Panc1 (cell line): Measurements from ENCODE around the gene WDR64. TPM values are rescaled to one million over a fixed set of nuclear protein-coding genes. Genes with fewer than 3 reads are reported as not detected.

Source experiments
- ATAC-seq: fragments of 200-7000 bp; cut with Tn5 transposase; 2 replicates; pipeline ENCODE4 v1.9.1; 2020; ENCODE audit warnings: mild to moderate bottlenecking, moderate library complexity
- BruUV-seq: library from RNA; stranded (reverse); fragments of 400-500 nt; replicated peaks from 2 replicates; lab custom pipeline; 2021; lab: Mats Ljungman, UMichigan
- CTCF ChIA-PET: fragments of 300-600 bp; sonication (Branson Sonifier 250); formaldehyde crosslinking; loops from one replicate; lab custom pipeline; 2022; ENCODE audit warnings: antibody characterized with exemption; lab: Charles Lee
- POLR2A ChIA-PET: fragments of 300-600 bp; sonication (Branson Sonifier 250); formaldehyde crosslinking; loops from one replicate; lab custom pipeline; 2022; ENCODE audit warnings: antibody characterized with exemption; lab: Charles Lee
- DNase-seq: peaks from one replicate; pipeline ENCODE4 v3.0.0-alpha.2; 2010; ENCODE audit warnings: low read depth, low spot score
- H3K27ac ChIP-seq: 2 replicates; pipeline ENCODE4 v1.5.1; 2011; ENCODE audit warnings: mild to moderate bottlenecking, low read length, inconsistent platforms
- H3K27me3 ChIP-seq: fragments of 200-500 bp; sonication (Bioruptor generic); 2 replicates; pipeline ENCODE4 v1.6.0; 2014; ENCODE audit warnings: low read length, inconsistent platforms; ENCODE audit not compliant: control insufficient read depth, insufficient read depth
- H3K36me3 ChIP-seq: fragments of 200-500 bp; sonication (Bioruptor generic); 2 replicates; pipeline ENCODE4 v1.5.1; 2014; ENCODE audit warnings: inconsistent platforms, mild to moderate bottlenecking, low read length, moderate library complexity; ENCODE audit not compliant: control insufficient read depth, insufficient read depth
- H3K4me1 ChIP-seq: 2 replicates; pipeline ENCODE4 v1.5.1; 2011; ENCODE audit warnings: inconsistent platforms, mild to moderate bottlenecking, low read length, moderate library complexity; ENCODE audit not compliant: control insufficient read depth, insufficient read depth
- H3K4me3 ChIP-seq, 2 experiments: 2 replicates each; pipeline ENCODE4 v1.5.1; 2011 to 2012; ENCODE audit warnings: low read depth in 2 of 2, low read length in 2 of 2, mild to moderate bottlenecking in 2 of 2, inconsistent platforms in 1 of 2, moderate library complexity in 1 of 2
- H3K9me3 ChIP-seq: fragments of 200-500 bp; sonication (Bioruptor generic); 2 replicates; pipeline ENCODE4 v1.5.1; 2014; ENCODE audit warnings: low read depth, mild to moderate bottlenecking, inconsistent platforms, low read length, moderate library complexity; ENCODE audit not compliant: control insufficient read depth, insufficient read depth
- POLR2AphosphoS5 ChIP-seq: IDR thresholded peaks from 2 replicates; pipeline ENCODE4 v1.6.1; 2012; ENCODE audit warnings: mild to moderate bottlenecking, low read depth, low read length, moderate library complexity
- SIN3A ChIP-seq: IDR thresholded peaks from 2 replicates; pipeline ENCODE4 v1.6.1; 2012; ENCODE audit warnings: low read depth, mild to moderate bottlenecking, low read length, moderate library complexity, borderline replicate concordance; ENCODE audit not compliant: insufficient read depth
- TCF7L2 ChIP-seq: IDR thresholded peaks from 2 replicates; pipeline ENCODE4 v1.6.1; 2011; ENCODE audit warnings: mild to moderate bottlenecking, low read depth, low read length, inconsistent platforms
- in situ Hi-C: cut with HindIII; loops from 2 replicates; pipeline ENCODE4 v1.10.0; 2016; ENCODE audit warnings: low sequenced_read_pairs, low pct_unique_long_range_greater_than_20kb
- intact Hi-C: fragments of 100-400 bp; cut with micrococcal nuclease; formaldehyde crosslinking; loops from one replicate; pipeline ENCODE4 v1.10.0; 2022; ENCODE audit not compliant: unreplicated experiment
- total RNA-seq: library from RNA; stranded (reverse); gene quantifications from one replicate; pipeline ENCODE4 v1.2.1, GENCODE V29; 2021; ENCODE audit not compliant: unreplicated experiment
- TF ChIP-seq, protein P1 (sequence below): fragments of 450-650 bp; IDR thresholded peaks from 2 replicates; pipeline ENCODE4 v1.5.1; 2017; ENCODE audit warnings: mild to moderate bottlenecking
- TF ChIP-seq, protein P2 (sequence below), 2 experiments: IDR thresholded peaks; 2 replicates each; pipeline ENCODE4 v1.6.1; 2011 to 2012; ENCODE audit warnings: low read depth in 2 of 2, control low read depth in 1 of 2, low read length in 1 of 2, mild to moderate bottlenecking in 1 of 2, moderate library complexity in 1 of 2; ENCODE audit not compliant: insufficient read depth in 1 of 2

The WDR64 gene
- total RNA-seq, 1 experiment from 2014 or later = not detected

DNA sequence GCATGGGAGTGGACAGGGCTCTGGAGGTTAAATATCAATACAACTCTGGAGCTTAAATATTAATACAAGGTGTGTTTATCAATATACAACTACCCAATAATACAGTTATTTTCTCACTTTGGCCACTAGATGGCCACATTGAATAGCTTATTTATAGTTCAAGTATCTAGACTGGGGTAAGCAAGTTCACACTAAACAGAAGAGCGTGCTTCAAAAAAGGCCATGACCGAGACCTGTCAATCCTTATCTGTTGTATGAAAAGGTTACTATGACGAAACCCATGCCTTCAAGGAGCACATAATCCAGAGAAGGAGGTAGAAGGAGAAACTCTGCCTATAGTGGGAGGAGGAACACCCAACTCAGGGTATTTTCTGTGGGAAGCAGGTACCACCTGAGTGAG is 41.0 kb upstream of the WDR64 start:
- Histone ChIP-seq H3K4me3 (no peak overlapping the region), H3K36me3 (no peaks in the 10 kb centered on the region), H3K9me3 (no peaks in the 10 kb centered on the region), H3K27ac (peak overlapping the region; percentile 85), H3K4me1 (peaks cover 58% of the 10 kb centered on the region), H3K27me3 (no peaks in the 10 kb centered on the region)
- ChIA-PET CTCF (interaction anchor here (0.6 to 1.1 kb wide), 4 partner anchors 103 to 768 kb away, joined by 3 to 11 read pairs (median 6); no protein-coding TSS in a partner anchor), POLR2A (interaction anchor here (0.5 kb wide), 1 partner anchor 220 kb away, joined by 3 read pairs; no protein-coding TSS in a partner anchor)
- ATAC-seq (peak; percentile 53), DNase-seq (no peak)
- intact Hi-C loops = loop anchor here (1.0 to 2.0 kb wide), 2 partner anchors 80 to 224 kb away; no protein-coding TSS in a partner anchor
- TF ChIP-seq, protein P1, sequence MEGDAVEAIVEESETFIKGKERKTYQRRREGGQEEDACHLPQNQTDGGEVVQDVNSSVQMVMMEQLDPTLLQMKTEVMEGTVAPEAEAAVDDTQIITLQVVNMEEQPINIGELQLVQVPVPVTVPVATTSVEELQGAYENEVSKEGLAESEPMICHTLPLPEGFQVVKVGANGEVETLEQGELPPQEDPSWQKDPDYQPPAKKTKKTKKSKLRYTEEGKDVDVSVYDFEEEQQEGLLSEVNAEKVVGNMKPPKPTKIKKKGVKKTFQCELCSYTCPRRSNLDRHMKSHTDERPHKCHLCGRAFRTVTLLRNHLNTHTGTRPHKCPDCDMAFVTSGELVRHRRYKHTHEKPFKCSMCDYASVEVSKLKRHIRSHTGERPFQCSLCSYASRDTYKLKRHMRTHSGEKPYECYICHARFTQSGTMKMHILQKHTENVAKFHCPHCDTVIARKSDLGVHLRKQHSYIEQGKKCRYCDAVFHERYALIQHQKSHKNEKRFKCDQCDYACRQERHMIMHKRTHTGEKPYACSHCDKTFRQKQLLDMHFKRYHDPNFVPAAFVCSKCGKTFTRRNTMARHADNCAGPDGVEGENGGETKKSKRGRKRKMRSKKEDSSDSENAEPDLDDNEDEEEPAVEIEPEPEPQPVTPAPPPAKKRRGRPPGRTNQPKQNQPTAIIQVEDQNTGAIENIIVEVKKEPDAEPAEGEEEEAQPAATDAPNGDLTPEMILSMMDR = peak; percentile 70
- no peak for TF ChIP-seq TCF7L2
- in situ Hi-C loops = loop anchor here (10.0 kb wide), 1 partner anchor 86 kb away; no protein-coding TSS in a partner anchor
- no TSS peak for BruUV-seq

DNA sequence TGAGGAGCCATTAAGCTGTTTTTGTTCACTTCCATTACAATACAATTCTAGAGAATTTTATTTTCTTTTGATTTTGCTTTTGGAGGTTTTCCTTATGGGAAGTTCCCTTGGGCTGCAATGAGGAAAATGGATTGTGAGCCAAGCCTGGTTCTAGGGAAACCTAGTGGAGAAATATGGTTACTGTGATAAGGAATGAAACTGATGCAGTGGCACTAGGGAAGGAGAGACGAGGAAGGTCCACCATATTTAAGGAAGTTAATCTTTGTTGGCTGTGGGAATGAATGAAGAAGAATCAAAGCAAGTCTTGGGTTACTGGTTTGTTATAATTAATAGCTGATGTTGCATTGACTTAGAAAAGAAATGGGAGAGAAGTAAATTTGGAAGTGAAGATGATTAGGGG is 40.3 kb upstream of the WDR64 start:
- CTCF ChIA-PET = interaction anchor here (0.6 to 0.7 kb wide), 3 partner anchors 12 to 767 kb away, joined by 7 to 11 read pairs (median 8); no protein-coding TSS in a partner anchor
- TF ChIP-seq SIN3A (no peak), POLR2AphosphoS5 (no peak), TCF7L2 (no peak)
- TF ChIP-seq, protein P2, sequence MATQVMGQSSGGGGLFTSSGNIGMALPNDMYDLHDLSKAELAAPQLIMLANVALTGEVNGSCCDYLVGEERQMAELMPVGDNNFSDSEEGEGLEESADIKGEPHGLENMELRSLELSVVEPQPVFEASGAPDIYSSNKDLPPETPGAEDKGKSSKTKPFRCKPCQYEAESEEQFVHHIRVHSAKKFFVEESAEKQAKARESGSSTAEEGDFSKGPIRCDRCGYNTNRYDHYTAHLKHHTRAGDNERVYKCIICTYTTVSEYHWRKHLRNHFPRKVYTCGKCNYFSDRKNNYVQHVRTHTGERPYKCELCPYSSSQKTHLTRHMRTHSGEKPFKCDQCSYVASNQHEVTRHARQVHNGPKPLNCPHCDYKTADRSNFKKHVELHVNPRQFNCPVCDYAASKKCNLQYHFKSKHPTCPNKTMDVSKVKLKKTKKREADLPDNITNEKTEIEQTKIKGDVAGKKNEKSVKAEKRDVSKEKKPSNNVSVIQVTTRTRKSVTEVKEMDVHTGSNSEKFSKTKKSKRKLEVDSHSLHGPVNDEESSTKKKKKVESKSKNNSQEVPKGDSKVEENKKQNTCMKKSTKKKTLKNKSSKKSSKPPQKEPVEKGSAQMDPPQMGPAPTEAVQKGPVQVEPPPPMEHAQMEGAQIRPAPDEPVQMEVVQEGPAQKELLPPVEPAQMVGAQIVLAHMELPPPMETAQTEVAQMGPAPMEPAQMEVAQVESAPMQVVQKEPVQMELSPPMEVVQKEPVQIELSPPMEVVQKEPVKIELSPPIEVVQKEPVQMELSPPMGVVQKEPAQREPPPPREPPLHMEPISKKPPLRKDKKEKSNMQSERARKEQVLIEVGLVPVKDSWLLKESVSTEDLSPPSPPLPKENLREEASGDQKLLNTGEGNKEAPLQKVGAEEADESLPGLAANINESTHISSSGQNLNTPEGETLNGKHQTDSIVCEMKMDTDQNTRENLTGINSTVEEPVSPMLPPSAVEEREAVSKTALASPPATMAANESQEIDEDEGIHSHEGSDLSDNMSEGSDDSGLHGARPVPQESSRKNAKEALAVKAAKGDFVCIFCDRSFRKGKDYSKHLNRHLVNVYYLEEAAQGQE (IDR thresholded peaks at IDR 0.05; ENCODE audit: insufficient read depth in 1 of 2, low read depth in 2 of 2, low read length in 1 of 2) = no peak
- TF ChIP-seq, protein P1 = no peak
- BruUV-seq = no TSS peak
- Histone ChIP-seq H3K27me3 (no peaks in the 10 kb centered on the region), H3K27ac (peak overlapping the region; percentile 58; the same call in 1 of the 2 replicates), H3K9me3 (no peaks in the 10 kb centered on the region), H3K4me3 (no peak overlapping the region), H3K4me1 (peaks cover 58% of the 10 kb centered on the region), H3K36me3 (no peaks in the 10 kb centered on the region)
- DNase-seq = no peak
- intact Hi-C loops (loop anchor here (1.0 to 2.0 kb wide), 2 partner anchors 81 to 224 kb away; no protein-coding TSS in a partner anchor), in situ Hi-C loops (loop anchor here (10.0 kb wide), 1 partner anchor 87 kb away; no protein-coding TSS in a partner anchor)
- POLR2A ChIA-PET = no interaction called here
- ATAC-seq = no peak
